ENCODE results near the gene RALGDS.

GRCh38 chr9:133055788-133056420 is 65.1 kb downstream of the RALGDS start:
- TF ChIP-seq SIN3A (IDR thresholded peaks at IDR 0.05; ENCODE audit: borderline replicate concordance, insufficient read depth, low read depth, low read length): no peak
- TF ChIP-seq, protein P1, sequence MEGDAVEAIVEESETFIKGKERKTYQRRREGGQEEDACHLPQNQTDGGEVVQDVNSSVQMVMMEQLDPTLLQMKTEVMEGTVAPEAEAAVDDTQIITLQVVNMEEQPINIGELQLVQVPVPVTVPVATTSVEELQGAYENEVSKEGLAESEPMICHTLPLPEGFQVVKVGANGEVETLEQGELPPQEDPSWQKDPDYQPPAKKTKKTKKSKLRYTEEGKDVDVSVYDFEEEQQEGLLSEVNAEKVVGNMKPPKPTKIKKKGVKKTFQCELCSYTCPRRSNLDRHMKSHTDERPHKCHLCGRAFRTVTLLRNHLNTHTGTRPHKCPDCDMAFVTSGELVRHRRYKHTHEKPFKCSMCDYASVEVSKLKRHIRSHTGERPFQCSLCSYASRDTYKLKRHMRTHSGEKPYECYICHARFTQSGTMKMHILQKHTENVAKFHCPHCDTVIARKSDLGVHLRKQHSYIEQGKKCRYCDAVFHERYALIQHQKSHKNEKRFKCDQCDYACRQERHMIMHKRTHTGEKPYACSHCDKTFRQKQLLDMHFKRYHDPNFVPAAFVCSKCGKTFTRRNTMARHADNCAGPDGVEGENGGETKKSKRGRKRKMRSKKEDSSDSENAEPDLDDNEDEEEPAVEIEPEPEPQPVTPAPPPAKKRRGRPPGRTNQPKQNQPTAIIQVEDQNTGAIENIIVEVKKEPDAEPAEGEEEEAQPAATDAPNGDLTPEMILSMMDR (IDR thresholded peaks at IDR 0.05): no peak
- no peak for TF ChIP-seq TCF7L2 (IDR thresholded peaks at IDR 0.05; ENCODE audit: low read depth, low read length)
- TF ChIP-seq, protein P2, sequence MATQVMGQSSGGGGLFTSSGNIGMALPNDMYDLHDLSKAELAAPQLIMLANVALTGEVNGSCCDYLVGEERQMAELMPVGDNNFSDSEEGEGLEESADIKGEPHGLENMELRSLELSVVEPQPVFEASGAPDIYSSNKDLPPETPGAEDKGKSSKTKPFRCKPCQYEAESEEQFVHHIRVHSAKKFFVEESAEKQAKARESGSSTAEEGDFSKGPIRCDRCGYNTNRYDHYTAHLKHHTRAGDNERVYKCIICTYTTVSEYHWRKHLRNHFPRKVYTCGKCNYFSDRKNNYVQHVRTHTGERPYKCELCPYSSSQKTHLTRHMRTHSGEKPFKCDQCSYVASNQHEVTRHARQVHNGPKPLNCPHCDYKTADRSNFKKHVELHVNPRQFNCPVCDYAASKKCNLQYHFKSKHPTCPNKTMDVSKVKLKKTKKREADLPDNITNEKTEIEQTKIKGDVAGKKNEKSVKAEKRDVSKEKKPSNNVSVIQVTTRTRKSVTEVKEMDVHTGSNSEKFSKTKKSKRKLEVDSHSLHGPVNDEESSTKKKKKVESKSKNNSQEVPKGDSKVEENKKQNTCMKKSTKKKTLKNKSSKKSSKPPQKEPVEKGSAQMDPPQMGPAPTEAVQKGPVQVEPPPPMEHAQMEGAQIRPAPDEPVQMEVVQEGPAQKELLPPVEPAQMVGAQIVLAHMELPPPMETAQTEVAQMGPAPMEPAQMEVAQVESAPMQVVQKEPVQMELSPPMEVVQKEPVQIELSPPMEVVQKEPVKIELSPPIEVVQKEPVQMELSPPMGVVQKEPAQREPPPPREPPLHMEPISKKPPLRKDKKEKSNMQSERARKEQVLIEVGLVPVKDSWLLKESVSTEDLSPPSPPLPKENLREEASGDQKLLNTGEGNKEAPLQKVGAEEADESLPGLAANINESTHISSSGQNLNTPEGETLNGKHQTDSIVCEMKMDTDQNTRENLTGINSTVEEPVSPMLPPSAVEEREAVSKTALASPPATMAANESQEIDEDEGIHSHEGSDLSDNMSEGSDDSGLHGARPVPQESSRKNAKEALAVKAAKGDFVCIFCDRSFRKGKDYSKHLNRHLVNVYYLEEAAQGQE (IDR thresholded peaks at IDR 0.05; ENCODE audit: insufficient read depth in 1 of 2, low read depth in 2 of 2, low read length in 1 of 2): no peak
- no peak for TF ChIP-seq POLR2AphosphoS5 (IDR thresholded peaks at IDR 0.05; ENCODE audit: low read depth, low read length)
